ENCODE results near the gene C1QL1. TPM values are rescaled to one million over a fixed set of nuclear protein-coding genes. Genes with fewer than 3 reads are reported as not detected.

The C1QL1 gene
- total RNA-seq, 1 experiment from 2014 or later, result 1.5 TPM

DNA sequence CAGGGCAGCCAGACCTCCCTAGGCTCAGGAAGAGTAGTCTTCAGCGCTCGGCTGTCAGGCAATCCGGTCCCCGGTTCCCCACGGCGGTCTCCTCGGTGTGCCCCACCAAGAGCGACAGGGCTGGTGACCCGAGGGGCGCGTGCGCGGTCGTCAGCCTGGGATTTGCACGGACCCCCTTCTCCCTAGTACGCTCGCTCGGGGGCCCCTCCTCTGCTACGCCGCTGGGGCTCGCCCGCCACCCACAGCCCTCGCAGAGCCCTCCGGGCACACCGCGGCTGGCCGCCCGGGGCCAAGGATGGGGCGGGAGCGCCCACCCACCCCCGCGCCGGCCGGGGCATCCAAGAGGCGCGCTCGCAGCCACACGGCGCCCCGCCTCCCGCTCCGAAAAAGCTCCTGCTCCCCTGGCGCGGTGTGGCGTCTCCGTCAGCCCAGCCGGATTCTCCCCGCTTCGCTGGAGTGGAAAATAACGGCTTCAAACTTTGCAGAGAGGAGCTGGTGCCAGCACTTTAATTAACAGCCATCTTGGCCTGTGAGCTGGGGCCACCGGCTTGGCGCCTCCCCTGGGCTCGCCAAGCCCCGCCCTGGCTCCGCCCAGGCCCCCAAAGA is 2.1 kb upstream of the C1QL1 start:
- no TSS peak for BruUV-seq (replicated peaks)
- TF ChIP-seq, protein P1, sequence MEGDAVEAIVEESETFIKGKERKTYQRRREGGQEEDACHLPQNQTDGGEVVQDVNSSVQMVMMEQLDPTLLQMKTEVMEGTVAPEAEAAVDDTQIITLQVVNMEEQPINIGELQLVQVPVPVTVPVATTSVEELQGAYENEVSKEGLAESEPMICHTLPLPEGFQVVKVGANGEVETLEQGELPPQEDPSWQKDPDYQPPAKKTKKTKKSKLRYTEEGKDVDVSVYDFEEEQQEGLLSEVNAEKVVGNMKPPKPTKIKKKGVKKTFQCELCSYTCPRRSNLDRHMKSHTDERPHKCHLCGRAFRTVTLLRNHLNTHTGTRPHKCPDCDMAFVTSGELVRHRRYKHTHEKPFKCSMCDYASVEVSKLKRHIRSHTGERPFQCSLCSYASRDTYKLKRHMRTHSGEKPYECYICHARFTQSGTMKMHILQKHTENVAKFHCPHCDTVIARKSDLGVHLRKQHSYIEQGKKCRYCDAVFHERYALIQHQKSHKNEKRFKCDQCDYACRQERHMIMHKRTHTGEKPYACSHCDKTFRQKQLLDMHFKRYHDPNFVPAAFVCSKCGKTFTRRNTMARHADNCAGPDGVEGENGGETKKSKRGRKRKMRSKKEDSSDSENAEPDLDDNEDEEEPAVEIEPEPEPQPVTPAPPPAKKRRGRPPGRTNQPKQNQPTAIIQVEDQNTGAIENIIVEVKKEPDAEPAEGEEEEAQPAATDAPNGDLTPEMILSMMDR (IDR thresholded peaks at IDR 0.05; ENCODE audit: unreplicated experiment), result no peak
- H3K27ac Mint-ChIP-seq (ENCODE audit: unreplicated experiment), result no peak overlapping the region
- peaks cover 74% of the 10 kb centered on the region for H3K27me3 Mint-ChIP-seq (ENCODE audit: unreplicated experiment)
- DNase-seq, result no peak
- no peaks in the 10 kb centered on the region for H3K4me1 Mint-ChIP-seq (ENCODE audit: low read depth, unreplicated experiment)
- H3K9me3 Mint-ChIP-seq (ENCODE audit: low read depth, unreplicated experiment), result no peaks in the 10 kb centered on the region
- CTCF ChIA-PET, result interaction anchor here (2.2 kb wide), 1 partner anchor 11 kb away, joined by 11 read pairs; no protein-coding TSS in a partner anchor
- intact Hi-C loops (cut with micrococcal nuclease; ENCODE audit: unreplicated experiment), result no loop called here
- H3K4me3 Mint-ChIP-seq (ENCODE audit: low read depth, unreplicated experiment), result no peak overlapping the region
- no peaks in the 10 kb centered on the region for H3K36me3 Mint-ChIP-seq (ENCODE audit: insufficient read depth, unreplicated experiment)

DNA sequence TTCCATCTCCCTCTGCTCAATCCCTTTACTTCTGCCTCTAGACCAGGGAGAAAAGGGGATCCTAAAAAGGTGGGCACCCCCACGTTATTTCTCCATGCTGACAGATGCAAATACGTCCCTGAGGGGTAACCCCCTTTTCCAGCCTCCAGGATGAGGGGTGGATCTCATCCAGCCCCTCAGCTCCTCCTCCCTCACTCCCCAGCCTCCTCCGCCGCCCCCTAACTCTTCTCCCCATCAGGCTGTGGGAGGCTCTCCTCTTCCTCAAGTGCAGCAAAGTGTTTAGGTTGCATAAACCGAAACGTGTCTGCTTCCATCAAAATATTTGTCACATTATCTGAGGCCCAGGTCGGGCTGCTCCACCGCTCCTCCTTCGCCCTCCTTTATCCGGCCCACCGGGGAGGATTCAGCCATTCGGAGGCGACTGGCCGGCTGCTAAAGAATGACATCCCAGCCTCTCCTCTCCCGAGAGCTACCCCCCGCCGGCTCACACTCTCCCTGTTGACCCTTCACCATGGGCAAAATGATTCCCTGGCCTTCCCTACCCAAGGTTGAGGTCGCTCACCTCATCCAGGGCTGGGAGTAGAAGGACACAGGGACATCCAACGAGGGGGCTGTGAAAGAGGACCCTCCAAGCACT is 1.2 kb upstream of the C1QL1 start:
- BruUV-seq (replicated peaks), result no TSS peak
- intact Hi-C loops (cut with micrococcal nuclease; ENCODE audit: unreplicated experiment), result loop anchor here (2.0 kb wide), 1 partner anchor 48 kb away; no protein-coding TSS in a partner anchor
- H3K27ac Mint-ChIP-seq (ENCODE audit: unreplicated experiment), result no peak overlapping the region
- no peaks in the 10 kb centered on the region for H3K4me1 Mint-ChIP-seq (ENCODE audit: low read depth, unreplicated experiment)
- CTCF ChIA-PET, result interaction anchor here (1.3 to 2.2 kb wide), 5 partner anchors 10 to 52 kb away, joined by 4 to 14 read pairs (median 9); no protein-coding TSS in a partner anchor
- H3K36me3 Mint-ChIP-seq (ENCODE audit: insufficient read depth, unreplicated experiment), result no peaks in the 10 kb centered on the region
- no peak for DNase-seq
- H3K27me3 Mint-ChIP-seq (ENCODE audit: unreplicated experiment), result peaks cover 74% of the 10 kb centered on the region
- TF ChIP-seq, protein P1 (IDR thresholded peaks at IDR 0.05; ENCODE audit: unreplicated experiment), result no peak
- no peaks in the 10 kb centered on the region for H3K9me3 Mint-ChIP-seq (ENCODE audit: low read depth, unreplicated experiment)
- H3K4me3 Mint-ChIP-seq (ENCODE audit: low read depth, unreplicated experiment), result peak overlapping the region; percentile 62

DNA sequence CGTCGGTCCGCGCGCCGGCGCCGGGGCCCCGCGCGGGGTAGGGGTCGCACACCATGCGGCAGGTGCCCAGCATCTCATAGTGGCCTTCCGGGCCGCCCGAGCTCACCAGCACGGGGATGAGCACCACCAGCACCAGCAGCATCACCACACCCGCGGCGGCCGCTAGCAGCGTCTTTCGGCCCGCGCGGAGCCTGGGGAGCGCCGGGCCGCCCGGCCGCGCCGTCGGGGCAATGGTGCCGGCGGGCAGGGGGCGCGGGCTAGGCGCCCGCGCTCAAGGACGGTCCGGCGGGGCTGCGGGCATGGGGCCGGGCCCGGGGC is 237 bp downstream of the C1QL1 start:
- H3K9me3 Mint-ChIP-seq (ENCODE audit: low read depth, unreplicated experiment), result no peaks in the 10 kb centered on the region
- H3K36me3 Mint-ChIP-seq (ENCODE audit: insufficient read depth, unreplicated experiment), result no peaks in the 10 kb centered on the region
- intact Hi-C loops (cut with micrococcal nuclease; ENCODE audit: unreplicated experiment), result loop anchor here (2.0 kb wide), 1 partner anchor 49 kb away; no protein-coding TSS in a partner anchor
- TF ChIP-seq, protein P1 (IDR thresholded peaks at IDR 0.05; ENCODE audit: unreplicated experiment), result no peak
- H3K27me3 Mint-ChIP-seq (ENCODE audit: unreplicated experiment), result peaks cover 76% of the 10 kb centered on the region
- H3K4me1 Mint-ChIP-seq (ENCODE audit: low read depth, unreplicated experiment), result no peaks in the 10 kb centered on the region
- no peak for DNase-seq
- no TSS peak for BruUV-seq (replicated peaks)
- CTCF ChIA-PET, result interaction anchor here (0.6 to 2.2 kb wide), 12 partner anchors 8 to 641 kb away, joined by 3 to 14 read pairs (median 4); partner anchors contain the start of gene KIF18B
- peak overlapping the region; percentile 62 for H3K4me3 Mint-ChIP-seq (ENCODE audit: low read depth, unreplicated experiment)
- no peak overlapping the region for H3K27ac Mint-ChIP-seq (ENCODE audit: unreplicated experiment)

DNA sequence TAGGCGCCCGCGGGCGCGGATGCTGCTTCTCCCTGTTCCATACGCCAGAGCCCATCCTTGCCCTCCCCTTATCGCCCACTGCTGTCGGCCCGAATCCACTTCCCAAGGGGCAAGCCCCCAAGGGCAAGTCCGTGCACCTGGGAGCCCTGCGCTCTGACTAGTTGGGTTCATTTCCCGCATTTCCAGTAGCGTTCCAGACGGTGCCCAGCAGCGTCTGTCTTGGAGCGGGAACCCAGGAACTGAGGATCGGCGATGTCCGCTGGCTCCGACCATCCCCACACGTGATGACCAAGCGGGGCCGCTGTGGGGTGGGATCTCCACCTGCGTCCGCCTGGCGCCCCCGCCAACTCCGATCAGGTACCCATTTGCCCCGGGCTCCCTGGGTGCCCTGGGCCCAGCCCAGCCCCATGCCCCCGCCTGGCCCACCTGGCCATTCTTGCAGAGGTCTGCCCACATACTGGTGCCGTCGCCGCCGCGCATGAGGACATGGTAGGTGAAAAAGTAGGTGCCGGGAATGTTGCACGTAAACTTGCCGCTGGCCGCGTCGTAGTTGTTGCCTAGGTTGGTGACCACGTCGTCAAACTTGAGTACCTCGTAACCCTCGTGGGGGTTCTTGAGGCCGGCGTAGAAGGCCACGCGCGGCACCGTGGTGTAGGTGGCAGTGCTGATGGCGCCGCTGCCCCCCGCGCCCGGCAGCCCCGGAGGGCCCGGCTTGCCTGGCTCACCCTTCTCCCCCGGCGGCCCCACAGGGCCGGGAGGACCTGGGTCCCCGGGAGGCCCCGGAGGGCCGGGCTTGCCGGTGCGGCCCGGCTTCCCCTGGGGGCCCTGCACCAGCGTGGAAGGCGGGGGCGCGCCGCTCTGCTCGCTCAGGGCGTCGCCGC is 837 bp downstream of the C1QL1 start:
- no peak for DNase-seq
- no peaks in the 10 kb centered on the region for H3K36me3 Mint-ChIP-seq (ENCODE audit: insufficient read depth, unreplicated experiment)
- intact Hi-C loops (cut with micrococcal nuclease; ENCODE audit: unreplicated experiment), result no loop called here
- no peaks in the 10 kb centered on the region for H3K4me1 Mint-ChIP-seq (ENCODE audit: low read depth, unreplicated experiment)
- no peak overlapping the region for H3K4me3 Mint-ChIP-seq (ENCODE audit: low read depth, unreplicated experiment)
- H3K9me3 Mint-ChIP-seq (ENCODE audit: low read depth, unreplicated experiment), result no peaks in the 10 kb centered on the region
- no peak overlapping the region for H3K27ac Mint-ChIP-seq (ENCODE audit: unreplicated experiment)
- H3K27me3 Mint-ChIP-seq (ENCODE audit: unreplicated experiment), result peaks cover 70% of the 10 kb centered on the region
- TF ChIP-seq, protein P1 (IDR thresholded peaks at IDR 0.05; ENCODE audit: unreplicated experiment), result no peak
- no TSS peak for BruUV-seq (replicated peaks)
- CTCF ChIA-PET, result no interaction called here
